Measurements from ENCODE around the gene UBA1.
A peak's percentile ranks its signal among the peaks of the same experiment; 100 is the strongest.

UBA1 gene

GRCh38 chrX:47194194-47194787, 662 bp downstream of the UBA1 start:
- TF ChIP-seq CTCF (IDR thresholded peaks at IDR 0.05): no peak

GRCh38 chrX:47196098-47196497, 2.5 kb downstream of the UBA1 start:
- TF ChIP-seq CTCF (IDR thresholded peaks at IDR 0.05): no peak

DNA sequence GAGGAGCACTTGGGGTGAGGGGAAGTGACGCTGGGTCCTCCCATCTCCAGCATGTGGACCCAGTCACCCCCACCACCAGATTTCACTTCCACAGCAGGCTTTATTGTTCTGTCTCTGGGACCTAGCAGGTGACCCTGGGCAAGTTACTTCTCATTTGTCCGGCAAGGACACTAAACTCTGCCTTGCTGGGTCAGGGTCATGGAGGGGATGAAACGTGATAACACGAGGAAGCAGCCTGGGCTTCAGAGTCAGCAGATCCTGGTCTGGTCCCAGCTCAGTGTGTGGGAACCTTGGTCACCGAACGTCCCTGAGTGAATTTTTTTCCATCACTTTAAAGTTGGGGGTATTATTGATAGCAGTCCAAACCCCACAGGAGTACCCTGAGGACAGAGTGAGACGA, 3.9 kb downstream of the UBA1 start:
- TF ChIP-seq CTCF (IDR thresholded peaks at IDR 0.05): no peak

DNA sequence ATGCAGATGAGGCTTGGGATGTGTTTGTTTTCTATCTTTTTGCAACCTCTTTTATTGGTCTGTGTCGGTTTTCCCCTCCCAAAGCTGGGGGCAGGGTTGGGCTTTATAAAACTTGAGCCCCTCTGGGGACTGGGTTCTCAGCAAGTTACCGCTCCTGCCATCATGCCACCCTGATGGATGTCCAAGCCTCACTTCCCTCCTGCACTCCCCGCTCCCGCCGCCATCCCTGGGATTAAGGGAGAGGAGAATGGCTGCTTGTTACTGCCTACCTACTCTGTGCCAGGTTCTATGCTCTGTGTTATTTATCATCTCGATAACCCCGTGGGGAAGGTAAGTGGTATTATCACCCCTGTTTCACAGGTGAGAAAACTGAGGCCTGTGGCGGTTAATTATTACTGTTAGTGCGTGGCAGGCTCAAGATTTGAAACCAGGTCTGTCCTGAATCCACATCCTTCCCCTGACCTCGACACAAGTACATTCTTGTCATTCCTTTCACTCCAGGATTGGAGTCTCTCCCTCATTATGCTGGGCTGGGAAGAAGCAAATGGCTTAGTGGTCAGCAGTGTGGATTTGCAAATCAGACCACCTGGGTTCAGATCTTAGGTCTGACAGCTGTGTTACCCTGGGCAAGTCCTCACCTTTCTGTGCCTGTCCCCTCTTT, 4.5 kb downstream of the UBA1 start:
- TF ChIP-seq CTCF (IDR thresholded peaks at IDR 0.05): no peak

DNA sequence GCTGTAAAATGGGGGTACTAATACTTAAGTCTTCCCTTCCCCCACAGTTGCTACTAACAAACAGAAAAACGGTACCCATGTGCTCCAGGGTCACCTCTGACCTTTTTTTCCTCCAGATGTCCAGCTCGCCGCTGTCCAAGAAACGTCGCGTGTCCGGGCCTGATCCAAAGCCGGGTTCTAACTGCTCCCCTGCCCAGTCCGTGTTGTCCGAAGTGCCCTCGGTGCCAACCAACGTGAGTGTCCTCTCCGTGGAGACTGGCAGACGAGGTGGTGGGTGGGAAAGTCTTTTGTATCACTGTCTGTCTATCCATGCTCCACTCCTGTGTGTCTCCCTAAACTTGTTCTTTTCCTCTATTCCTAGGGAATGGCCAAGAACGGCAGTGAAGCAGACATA, 5.1 kb downstream of the UBA1 start:
- TF ChIP-seq CTCF (IDR thresholded peaks at IDR 0.05): no peak

- TF ChIP-seq CTCF (IDR thresholded peaks at IDR 0.05): no peak
Observed at GRCh38 chrX:47199286-47199685, 5.7 kb downstream of the UBA1 start.

DNA sequence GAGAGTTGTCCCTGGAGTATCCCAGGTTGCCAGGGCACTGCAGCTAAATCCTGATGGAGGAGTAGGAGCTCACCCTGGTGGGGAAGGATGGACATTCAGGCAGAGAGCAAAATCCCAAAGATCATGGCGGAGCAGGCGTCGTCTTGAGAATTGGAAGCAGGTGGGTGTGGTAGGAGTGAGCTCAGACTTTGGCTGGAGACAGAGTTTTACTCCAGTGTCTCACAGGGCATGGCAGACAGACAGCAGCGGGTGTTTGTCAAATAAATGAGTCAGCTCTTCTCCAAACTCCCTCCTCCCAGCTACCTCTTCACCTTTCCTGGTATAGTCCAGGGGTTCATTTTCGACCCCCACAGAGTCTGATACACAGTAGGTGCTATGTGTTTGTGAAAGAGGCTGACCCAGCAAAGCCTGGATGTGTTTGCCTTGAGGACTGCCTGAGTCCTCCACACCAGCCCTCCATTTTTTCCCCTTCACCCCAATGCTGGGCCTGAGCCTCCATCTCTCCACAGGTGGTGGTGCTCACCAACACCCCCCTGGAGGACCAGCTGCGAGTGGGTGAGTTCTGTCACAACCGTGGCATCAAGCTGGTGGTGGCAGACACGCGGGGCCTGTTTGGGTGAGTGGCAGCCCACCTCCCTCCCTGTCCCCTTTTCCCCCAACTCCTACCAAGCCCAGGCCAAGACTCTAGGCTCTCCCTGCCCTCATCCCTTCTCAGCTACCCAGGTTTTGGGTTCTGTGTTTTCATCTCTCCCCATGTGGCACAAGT, 6.9 kb downstream of the UBA1 start:
- peak; percentile 41; the same call in 1 of the 2 replicates for TF ChIP-seq CTCF (IDR thresholded peaks at IDR 0.05)

Data from LNCAP (cell line).